Liver (tissue), 9 donors: ENCODE measurements around the gene ACAT2. TPM values are rescaled to one million over a fixed set of nuclear protein-coding genes. Genes with fewer than 3 reads are reported as not detected.

ENCODE experiments used
- DNase-seq: peaks from one replicate; pipeline ENCODE4 v3.0.0-alpha.2; 2017; ENCODE audit warnings: low spot score
- H3K27ac ChIP-seq, 2 donors: one replicate each; pipeline ENCODE4 v1.7.0; 2013; ENCODE audit warnings: inconsistent platforms in 2 of 2, low read length in 2 of 2, control low read depth in 1 of 2, low read depth in 1 of 2, mild to moderate bottlenecking in 1 of 2
- H3K27me3 ChIP-seq, 4 donors: one replicate each; pipeline versions ENCODE4 v1.6.1 to v1.7.0; 2013; ENCODE audit warnings: low read length in 3 of 4, inconsistent platforms in 1 of 4, mild to moderate bottlenecking in 1 of 4, moderate library complexity in 1 of 4; ENCODE audit not compliant: control insufficient read depth in 4 of 4, insufficient read depth in 4 of 4
- H3K36me3 ChIP-seq, 4 donors: one replicate each; pipeline versions ENCODE4 v1.6.1 to v1.7.0; 2013; ENCODE audit warnings: low read length in 3 of 4, mild to moderate bottlenecking in 3 of 4, low read depth in 1 of 4, moderate library complexity in 1 of 4; ENCODE audit not compliant: control insufficient read depth in 4 of 4, insufficient read depth in 3 of 4
- H3K4me1 ChIP-seq, 4 donors: one replicate each; pipeline versions ENCODE4 v1.6.1 to v1.7.0; 2013; ENCODE audit warnings: low read length in 3 of 4, mild to moderate bottlenecking in 3 of 4, moderate library complexity in 1 of 4; ENCODE audit not compliant: control insufficient read depth in 4 of 4, insufficient read depth in 4 of 4
- H3K4me3 ChIP-seq, 3 donors: one replicate each; pipeline versions ENCODE4 v1.6.1 to v1.7.0; 2013; ENCODE audit warnings: low read length in 3 of 3, control low read depth in 1 of 3, low read depth in 1 of 3, mild to moderate bottlenecking in 1 of 3
- H3K9ac ChIP-seq, 2 donors: one replicate each; pipeline ENCODE4 v1.7.0; 2013; ENCODE audit warnings: low read length in 2 of 2, mild to moderate bottlenecking in 2 of 2, moderate library complexity in 2 of 2, control low read depth in 1 of 2, low read depth in 1 of 2
- H3K9me3 ChIP-seq, 4 donors: one replicate each; pipeline versions ENCODE4 v1.6.1 to v1.7.0; 2013; ENCODE audit warnings: low read length in 3 of 4; ENCODE audit not compliant: control insufficient read depth in 4 of 4
- CTCF ChIP-seq: fragments of 150-350 bp; IDR thresholded peaks from 2 replicates; pipeline ENCODE4 v1.5.1; 2017; ENCODE audit warnings: improper control_type of control experiment, low read depth, low read length; ENCODE audit not compliant: missing input control
- EGR1 ChIP-seq, 2 donors: IDR thresholded peaks; 2 replicates each; pipeline ENCODE4 v1.6.1; 2016 to 2018; ENCODE audit warnings: antibody characterized with exemption in 2 of 2, low read depth in 2 of 2
- FOXA2 ChIP-seq: IDR thresholded peaks from 2 replicates; pipeline ENCODE4 v1.6.1; 2016; ENCODE audit warnings: antibody characterized with exemption
- HNF4A ChIP-seq, 2 donors: conservative IDR thresholded peaks; 2 replicates each; pipeline ENCODE4 v1.6.1; 2016; ENCODE audit warnings: antibody characterized with exemption in 2 of 2, mild to moderate bottlenecking in 2 of 2
- HNF4G ChIP-seq: IDR thresholded peaks from 2 replicates; pipeline ENCODE4 v1.6.1; 2016; ENCODE audit warnings: antibody characterized with exemption
- JUND ChIP-seq, 2 donors: IDR thresholded peaks; 2 replicates each; pipeline ENCODE4 v1.6.1; 2016; ENCODE audit warnings: antibody characterized with exemption in 2 of 2
- MAX ChIP-seq: IDR thresholded peaks from 2 replicates; pipeline ENCODE4 v1.6.1; 2016; ENCODE audit warnings: antibody characterized with exemption
- NR2F2 ChIP-seq: IDR thresholded peaks from 2 replicates; pipeline ENCODE4 v1.6.1; 2016; ENCODE audit warnings: antibody characterized with exemption
- RAD21 ChIP-seq, 2 donors: IDR thresholded peaks; 2 replicates each; pipeline ENCODE4 v1.6.1; 2016; ENCODE audit warnings: antibody characterized with exemption in 2 of 2, mild to moderate bottlenecking in 2 of 2
- REST ChIP-seq: IDR thresholded peaks from 2 replicates; pipeline ENCODE4 v1.6.1; 2016; ENCODE audit warnings: antibody characterized with exemption, mild to moderate bottlenecking
- RXRA ChIP-seq, 2 donors: IDR thresholded peaks; 2 replicates each; pipeline ENCODE4 v1.6.1; 2017 to 2018; ENCODE audit warnings: antibody characterized with exemption in 2 of 2, mild to moderate bottlenecking in 1 of 2
- SP1 ChIP-seq: IDR thresholded peaks from 2 replicates; pipeline ENCODE4 v1.6.1; 2018; ENCODE audit warnings: antibody characterized with exemption, mild to moderate bottlenecking
- TAF1 ChIP-seq: conservative IDR thresholded peaks from 2 replicates; pipeline ENCODE4 v1.6.1; 2016; ENCODE audit warnings: antibody characterized with exemption, mild to moderate bottlenecking
- YY1 ChIP-seq: IDR thresholded peaks from 2 replicates; pipeline ENCODE4 v1.6.1; 2016; ENCODE audit warnings: antibody characterized with exemption, mild to moderate bottlenecking
- ZBTB33 ChIP-seq: IDR thresholded peaks from 2 replicates; pipeline ENCODE4 v1.6.1; 2016; ENCODE audit warnings: antibody characterized with exemption
- WGBS: extraction: QIAGEN DNeasy Blood & Tissue Kit; methylation state at CpG from one replicate; pipeline ENCODE4 v1.1.7; 2013; 5-methylcytosine and 5-hydroxymethylcytosine counted together
- polyA plus RNA-seq, 2 donors: library from polyadenylated mRNA; stranded (reverse) in 1 of 2; unstranded in 1 of 2; fragments of 200-250 nt in 1 of 2; fragments of >200 nt in 1 of 2; fragmentation: Nextera tagmentation in 1 of 2; extraction: Ambion mirVana in 1 of 2; gene quantifications; one replicate each; pipeline versions ENCODE4 v1.2.1 to v1.2.3, GENCODE V29; 2013 to 2015
- total RNA-seq, 2 donors: library from RNA; depleted of rRNA; stranded (reverse); fragments of >200 nt; gene quantifications; one replicate each; pipeline ENCODE4 v1.2.3, GENCODE V29; 2014
- TF ChIP-seq, protein P1 (sequence below): IDR thresholded peaks from 2 replicates; pipeline ENCODE4 v1.6.1; 2016; ENCODE audit warnings: antibody characterized with exemption
- donor health status: healthy.
- donor health status: healthy.
- donor health status: healthy.
- donor health status: healthy.
- donor health status: healthy.

The ACAT2 gene
- total and polyA plus RNA-seq, 4 donors = 68.2 to 116 (median 94.2) TPM

- WGBS = 94% methylated on average over 7 of the region's 7 CpGs
- Histone ChIP-seq H3K9me3 (no peaks in the 10 kb centered on the region), H3K4me3 (no peak overlapping the region), H3K27me3 (no peaks in the 10 kb centered on the region), H3K9ac (no peak overlapping the region), H3K4me1 (peaks cover 0 to 6% (median 1%) of the 10 kb centered on the region in 4 donors), H3K36me3 (no peaks in the 10 kb centered on the region), H3K27ac (no peak overlapping the region)
- TF ChIP-seq MAX (no peak), SP1 (no peak), FOXA2 (no peak), NR2F2 (no peak)
- TF ChIP-seq, protein P1, sequence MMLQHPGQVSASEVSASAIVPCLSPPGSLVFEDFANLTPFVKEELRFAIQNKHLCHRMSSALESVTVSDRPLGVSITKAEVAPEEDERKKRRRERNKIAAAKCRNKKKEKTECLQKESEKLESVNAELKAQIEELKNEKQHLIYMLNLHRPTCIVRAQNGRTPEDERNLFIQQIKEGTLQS = no peak
- DNase-seq = no peak
Measured at GRCh38 chr6:159713984-159714383, 47.9 kb upstream of the ACAT2 start.

- Histone ChIP-seq H3K9me3 (no peaks in the 10 kb centered on the region), H3K4me3 (no peak overlapping the region), H3K9ac (no peak overlapping the region), H3K27ac (no peak overlapping the region), H3K36me3 (no peaks in the 10 kb centered on the region), H3K4me1 (peaks cover 0 to 6% (median 1%) of the 10 kb centered on the region in 4 donors), H3K27me3 (no peaks in the 10 kb centered on the region)
- WGBS = 85% methylated on average over 5 of the region's 5 CpGs
- DNase-seq = no peak
- TF ChIP-seq RXRA (IDR thresholded peaks at IDR 0.05) = no peak
- no peak for TF ChIP-seq RAD21 (IDR thresholded peaks at IDR 0.05)
- no peak for TF ChIP-seq ZBTB33
- no peak for TF ChIP-seq TAF1
- no peak for TF ChIP-seq HNF4G
- no peak for TF ChIP-seq EGR1 (IDR thresholded peaks at IDR 0.05; ENCODE audit: low read depth in 2 of 2)
- no peak for TF ChIP-seq FOXA2
- no peak for TF ChIP-seq JUND (IDR thresholded peaks at IDR 0.05)
- TF ChIP-seq YY1 = no peak
- TF ChIP-seq SP1 = no peak
- TF ChIP-seq, protein P1 = no peak
- TF ChIP-seq HNF4A (conservative IDR thresholded peaks at IDR 0.05) = no peak
- TF ChIP-seq MAX = no peak
- no peak for TF ChIP-seq REST
- no peak for TF ChIP-seq NR2F2
- TF ChIP-seq CTCF = no peak
Measured at GRCh38 chr6:159714404-159714803, 47.4 kb upstream of the ACAT2 start.
